Measurements from ENCODE around the gene BANP.
A peak's percentile ranks its signal among the peaks of the same experiment; 100 is the strongest.
"Not testable (repeated sequence)": the region's sequence is repeated elsewhere in the genome, so short reads cannot be mapped to it uniquely, and the experiment has no call there.

BANP gene

DNA sequence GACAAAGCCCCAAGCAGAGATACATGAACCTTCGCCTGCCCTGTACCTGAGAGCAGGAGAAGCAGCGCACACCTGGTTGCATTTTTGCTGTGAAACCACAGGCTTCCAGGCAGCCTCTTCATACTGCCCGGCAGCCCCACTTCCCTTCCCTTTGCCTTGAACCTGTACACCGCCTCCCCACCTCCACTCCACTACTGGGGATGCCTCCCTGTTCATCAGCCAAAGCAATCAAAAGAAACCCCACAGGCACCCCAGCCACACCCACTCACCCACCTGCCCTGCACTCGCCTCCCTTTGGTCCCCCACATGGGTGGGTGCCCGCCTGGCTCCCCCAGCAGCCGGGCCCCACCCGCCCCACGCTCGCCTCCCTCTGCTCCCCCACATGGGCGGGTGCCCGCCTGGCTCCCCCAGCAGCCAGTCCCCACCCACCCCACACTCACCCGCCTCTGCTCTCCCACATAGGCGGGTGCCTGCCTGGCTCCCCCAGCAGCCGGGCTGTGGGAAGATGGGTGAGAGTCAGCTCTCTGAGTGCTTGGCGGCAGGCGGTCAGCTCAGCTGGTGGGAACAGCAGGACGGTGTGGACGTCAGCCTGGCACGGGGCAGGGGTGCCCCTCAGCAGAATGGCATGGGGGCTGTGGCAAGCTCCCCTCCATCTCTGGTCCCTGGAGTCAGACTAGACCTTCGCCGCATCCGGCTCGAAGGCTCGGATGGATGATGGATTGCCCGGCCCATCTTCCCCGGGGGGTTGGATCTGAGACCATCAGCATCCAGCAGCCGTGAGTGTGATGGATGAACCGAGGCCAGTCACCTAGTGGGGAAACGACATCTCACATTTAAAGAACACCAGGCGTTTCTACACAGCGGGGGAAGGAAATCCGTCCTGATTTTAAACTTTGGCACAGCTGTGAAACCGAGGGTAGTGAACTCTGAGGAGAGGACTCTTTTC, 135.6 kb downstream of the BANP start:
- no peak overlapping the region for H2BK15ac ChIP-seq (ENCODE audit: low read depth, poor library complexity, severe bottlenecking)
- no peak overlapping the region for H2BK5ac ChIP-seq (ENCODE audit: low read depth, low read length, poor library complexity, severe bottlenecking)
- H2BK12ac ChIP-seq (ENCODE audit: low read length in 2 of 2) = no peak overlapping the region
- H3K18ac ChIP-seq (ENCODE audit: low read depth in 1 of 2, low read length in 2 of 2) = peak overlapping the region in 1 of 2 experiments; percentile 50
- H3K4ac ChIP-seq (ENCODE audit: low read depth in 1 of 2, low read length in 2 of 2) = no peak overlapping the region
- no peaks in the 10 kb centered on the region for H3K9me3 ChIP-seq (ENCODE audit: control insufficient read depth, low read length)
- no peak overlapping the region for H2AK5ac ChIP-seq (ENCODE audit: low read length, severe bottlenecking)
- no peak overlapping the region for H3K23ac ChIP-seq (ENCODE audit: low read length in 2 of 2)
- no peak overlapping the region for H4K8ac ChIP-seq (ENCODE audit: low read length)
- peaks cover 6 to 13% of the 10 kb centered on the region in 2 experiments for H3K36me3 ChIP-seq (ENCODE audit: control insufficient read depth in 1 of 2, insufficient read depth in 2 of 2, low read depth in 1 of 2, low read length in 2 of 2)
- no peaks in the 10 kb centered on the region for H3K4me1 ChIP-seq (ENCODE audit: control insufficient read depth, insufficient read depth, low read depth, low read length)
- H2AFZ ChIP-seq (ENCODE audit: low read depth, low read length) = no peak overlapping the region
- peak overlapping the region in 1 of 2 experiments; percentile 59 for H3K4me3 ChIP-seq (ENCODE audit: insufficient read depth in 1 of 2, low read depth in 1 of 2, low read length in 2 of 2)
- H3K14ac ChIP-seq (ENCODE audit: low read length in 2 of 2) = no peak overlapping the region
- no peaks in the 10 kb centered on the region for H3K79me1 ChIP-seq (replicated peaks; ENCODE audit: low read length, poor library complexity, severe bottlenecking)
- H2BK120ac ChIP-seq (ENCODE audit: low read depth, low read length) = no peak overlapping the region
- no peak for DNase-seq
- no peak overlapping the region for H3K4me2 ChIP-seq (ENCODE audit: low read length, poor library complexity, severe bottlenecking)
- H3K9ac ChIP-seq (ENCODE audit: low read length) = peak overlapping the region; percentile 33
- no peak overlapping the region for H4K91ac ChIP-seq (ENCODE audit: low read length)
- no peak overlapping the region for H3K27ac ChIP-seq (ENCODE audit: low read length, poor library complexity, severe bottlenecking)
- WGBS = 95% methylated on average over 27 of the region's 34 CpGs
- H3K27me3 ChIP-seq (ENCODE audit: control insufficient read depth in 1 of 2, insufficient read depth in 1 of 2, low read length in 2 of 2) = peaks cover 0 to 23% of the 10 kb centered on the region in 2 experiments

DNA sequence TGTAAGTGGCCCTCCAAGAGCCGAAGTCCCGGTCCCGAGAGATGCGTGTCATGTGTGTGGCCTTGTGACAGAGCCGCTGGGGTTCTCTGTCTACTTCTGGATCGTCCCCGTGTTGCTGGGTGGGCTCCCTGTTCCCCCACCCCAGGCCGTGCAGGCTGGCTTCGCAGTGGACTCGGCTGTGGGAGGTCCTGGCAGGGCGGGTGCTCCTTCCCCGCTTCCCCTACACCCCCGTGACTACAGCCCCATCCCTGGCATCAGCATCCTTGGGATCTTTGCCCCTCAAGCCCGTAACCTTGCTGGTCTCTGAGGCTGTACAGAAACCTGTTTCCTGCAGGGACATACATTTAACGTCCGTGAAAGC, 136.3 kb downstream of the BANP start:
- no peak overlapping the region for H2BK12ac ChIP-seq (ENCODE audit: low read length in 2 of 2)
- H3K9ac ChIP-seq (ENCODE audit: low read length) = peak overlapping the region; percentile 33
- WGBS = 90% methylated on average over 16 of the region's 16 CpGs
- H3K18ac ChIP-seq (ENCODE audit: low read depth in 1 of 2, low read length in 2 of 2) = no peak overlapping the region
- H3K4me3 ChIP-seq (ENCODE audit: insufficient read depth in 1 of 2, low read depth in 1 of 2, low read length in 2 of 2) = peak overlapping the region in 1 of 2 experiments; percentile 59
- H3K79me1 ChIP-seq (replicated peaks; ENCODE audit: low read length, poor library complexity, severe bottlenecking) = no peaks in the 10 kb centered on the region
- H3K27me3 ChIP-seq (ENCODE audit: control insufficient read depth in 1 of 2, insufficient read depth in 1 of 2, low read length in 2 of 2) = peaks cover 0 to 23% of the 10 kb centered on the region in 2 experiments
- no peaks in the 10 kb centered on the region for H3K4me1 ChIP-seq (ENCODE audit: control insufficient read depth, insufficient read depth, low read depth, low read length)
- no peak overlapping the region for H3K4ac ChIP-seq (ENCODE audit: low read depth in 1 of 2, low read length in 2 of 2)
- H4K91ac ChIP-seq (ENCODE audit: low read length) = no peak overlapping the region
- no peak overlapping the region for H3K23ac ChIP-seq (ENCODE audit: low read length in 2 of 2)
- H3K14ac ChIP-seq (ENCODE audit: low read length in 2 of 2) = no peak overlapping the region
- H2AFZ ChIP-seq (ENCODE audit: low read depth, low read length) = no peak overlapping the region
- no peak overlapping the region for H2BK120ac ChIP-seq (ENCODE audit: low read depth, low read length)
- no peak overlapping the region for H4K8ac ChIP-seq (ENCODE audit: low read length)
- no peak overlapping the region for H3K27ac ChIP-seq (ENCODE audit: low read length, poor library complexity, severe bottlenecking)
- no peak overlapping the region for H2BK5ac ChIP-seq (ENCODE audit: low read depth, low read length, poor library complexity, severe bottlenecking)
- no peak overlapping the region for H3K4me2 ChIP-seq (ENCODE audit: low read length, poor library complexity, severe bottlenecking)
- H2BK15ac ChIP-seq (ENCODE audit: low read depth, poor library complexity, severe bottlenecking) = no peak overlapping the region
- H3K36me3 ChIP-seq (ENCODE audit: control insufficient read depth in 1 of 2, insufficient read depth in 2 of 2, low read depth in 1 of 2, low read length in 2 of 2) = peaks cover 4 to 11% of the 10 kb centered on the region in 2 experiments
- H3K9me3 ChIP-seq (ENCODE audit: control insufficient read depth, low read length) = no peaks in the 10 kb centered on the region
- H2AK5ac ChIP-seq (ENCODE audit: low read length, severe bottlenecking) = no peak overlapping the region
- DNase-seq = no peak

DNA sequence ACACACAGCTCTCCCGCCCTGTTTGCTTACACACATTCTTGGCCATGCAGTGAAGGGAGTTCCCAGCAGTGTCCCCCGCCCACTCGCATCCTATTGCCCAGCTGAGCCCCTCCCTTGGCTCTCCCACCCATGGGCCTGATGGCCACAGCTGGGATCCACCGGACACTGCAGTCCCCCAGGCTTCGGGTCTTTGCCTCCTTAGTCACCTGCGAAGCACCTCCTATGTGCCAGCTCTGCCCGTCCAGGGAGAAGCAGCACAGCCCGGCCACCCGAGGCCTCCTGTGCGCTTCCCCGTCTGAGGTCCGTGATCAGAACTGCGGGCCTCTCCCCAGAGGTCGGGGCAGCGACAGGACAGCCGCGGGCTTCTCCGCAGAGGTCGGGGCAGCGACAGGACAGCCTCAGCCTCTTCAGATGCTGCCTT, 136.9 kb downstream of the BANP start:
- Histone ChIP-seq H2BK5ac (ENCODE audit: low read depth, low read length, poor library complexity, severe bottlenecking) (no peak overlapping the region), H3K18ac (ENCODE audit: low read depth in 1 of 2, low read length in 2 of 2) (no peak overlapping the region), H3K23ac (ENCODE audit: low read length in 2 of 2) (no peak overlapping the region), H3K79me1 (replicated peaks; ENCODE audit: low read length, poor library complexity, severe bottlenecking) (no peaks in the 10 kb centered on the region), H3K9ac (ENCODE audit: low read length) (no peak overlapping the region), H2BK120ac (ENCODE audit: low read depth, low read length) (no peak overlapping the region), H4K91ac (ENCODE audit: low read length) (no peak overlapping the region), H3K4me1 (ENCODE audit: control insufficient read depth, insufficient read depth, low read depth, low read length) (no peaks in the 10 kb centered on the region), H3K4me3 (ENCODE audit: insufficient read depth in 1 of 2, low read depth in 1 of 2, low read length in 2 of 2) (no peak overlapping the region), H2AK5ac (ENCODE audit: low read length, severe bottlenecking) (no peak overlapping the region), H3K27me3 (ENCODE audit: control insufficient read depth in 1 of 2, insufficient read depth in 1 of 2, low read length in 2 of 2) (peaks cover 0 to 23% of the 10 kb centered on the region in 2 experiments), H3K4ac (ENCODE audit: low read depth in 1 of 2, low read length in 2 of 2) (no peak overlapping the region), H3K27ac (ENCODE audit: low read length, poor library complexity, severe bottlenecking) (no peak overlapping the region), H3K36me3 (ENCODE audit: control insufficient read depth in 1 of 2, insufficient read depth in 2 of 2, low read depth in 1 of 2, low read length in 2 of 2) (peaks cover 0 to 5% of the 10 kb centered on the region in 2 experiments), H3K9me3 (ENCODE audit: control insufficient read depth, low read length) (no peaks in the 10 kb centered on the region), H2BK12ac (ENCODE audit: low read length in 2 of 2) (no peak overlapping the region), H3K4me2 (ENCODE audit: low read length, poor library complexity, severe bottlenecking) (no peak overlapping the region), H4K8ac (ENCODE audit: low read length) (no peak overlapping the region), H2AFZ (ENCODE audit: low read depth, low read length) (no peak overlapping the region), H3K14ac (ENCODE audit: low read length in 2 of 2) (peak overlapping the region in 1 of 2 experiments; percentile 36), H2BK15ac (ENCODE audit: low read depth, poor library complexity, severe bottlenecking) (no peak overlapping the region)
- no peak for DNase-seq
- 86% methylated on average over 20 of the region's 20 CpGs for WGBS

DNA sequence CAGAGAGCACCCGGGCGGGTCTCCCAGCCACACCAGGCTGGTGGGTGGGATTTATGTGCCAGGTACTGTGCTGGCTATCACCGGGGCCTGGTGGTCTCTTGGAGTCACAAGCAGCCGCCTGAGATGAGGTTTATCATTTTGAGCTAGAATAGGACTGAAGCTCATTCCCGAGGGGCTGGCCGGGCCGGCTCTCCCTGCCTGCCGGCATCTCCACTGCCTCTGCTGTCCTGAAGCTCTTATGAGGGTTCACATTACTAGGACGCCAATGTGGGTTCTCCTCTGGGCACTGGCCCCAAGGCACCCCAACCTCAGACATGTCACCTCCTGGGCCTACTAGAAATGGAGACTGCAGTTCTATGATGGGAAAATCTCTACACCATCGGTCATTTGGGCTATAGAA, 137.4 kb downstream of the BANP start:
- H2AK5ac ChIP-seq (ENCODE audit: low read length, severe bottlenecking); H3K79me1 ChIP-seq (replicated peaks; ENCODE audit: low read length, poor library complexity, severe bottlenecking); H3K14ac ChIP-seq (ENCODE audit: low read length in 2 of 2); H3K4me2 ChIP-seq (ENCODE audit: low read length, poor library complexity, severe bottlenecking); H3K9me3 ChIP-seq (ENCODE audit: control insufficient read depth, low read length); H2BK5ac ChIP-seq (ENCODE audit: low read depth, low read length, poor library complexity, severe bottlenecking); H3K36me3 ChIP-seq (ENCODE audit: control insufficient read depth in 1 of 2, insufficient read depth in 2 of 2, low read depth in 1 of 2, low read length in 2 of 2); H2BK120ac ChIP-seq (ENCODE audit: low read depth, low read length); H3K4me1 ChIP-seq (ENCODE audit: control insufficient read depth, insufficient read depth, low read depth, low read length); H4K91ac ChIP-seq (ENCODE audit: low read length); H3K4me3 ChIP-seq (ENCODE audit: insufficient read depth in 1 of 2, low read depth in 1 of 2, low read length in 2 of 2); H4K8ac ChIP-seq (ENCODE audit: low read length); H3K4ac ChIP-seq (ENCODE audit: low read depth in 1 of 2, low read length in 2 of 2); H3K27ac ChIP-seq (ENCODE audit: low read length, poor library complexity, severe bottlenecking); H2BK12ac ChIP-seq (ENCODE audit: low read length in 2 of 2); DNase-seq; H2BK15ac ChIP-seq (ENCODE audit: low read depth, poor library complexity, severe bottlenecking); H3K23ac ChIP-seq (ENCODE audit: low read length in 2 of 2); H3K9ac ChIP-seq (ENCODE audit: low read length); H2AFZ ChIP-seq (ENCODE audit: low read depth, low read length); H3K18ac ChIP-seq (ENCODE audit: low read depth in 1 of 2, low read length in 2 of 2): not testable (repeated sequence)
- peaks cover 0 to 23% of the 10 kb centered on the region in 2 experiments for H3K27me3 ChIP-seq (ENCODE audit: control insufficient read depth in 1 of 2, insufficient read depth in 1 of 2, low read length in 2 of 2)
- 83% methylated on average over 8 of the region's 10 CpGs for WGBS

Measured in mesenchymal stem cell (in vitro differentiated cells and primary cell).